GM19238 (cell line): Measurements from ENCODE around the gene USP4.
"Not testable (repeated sequence)": the region's sequence is repeated elsewhere in the genome, so short reads cannot be mapped to it uniquely, and the experiment has no call there.

Source experiments
- DNase-seq: peaks from one replicate; pipeline ENCODE4 v3.0.0; 2011; ENCODE audit warnings: low spot score; ENCODE audit not compliant: insufficient read length

Gene USP4

DNA sequence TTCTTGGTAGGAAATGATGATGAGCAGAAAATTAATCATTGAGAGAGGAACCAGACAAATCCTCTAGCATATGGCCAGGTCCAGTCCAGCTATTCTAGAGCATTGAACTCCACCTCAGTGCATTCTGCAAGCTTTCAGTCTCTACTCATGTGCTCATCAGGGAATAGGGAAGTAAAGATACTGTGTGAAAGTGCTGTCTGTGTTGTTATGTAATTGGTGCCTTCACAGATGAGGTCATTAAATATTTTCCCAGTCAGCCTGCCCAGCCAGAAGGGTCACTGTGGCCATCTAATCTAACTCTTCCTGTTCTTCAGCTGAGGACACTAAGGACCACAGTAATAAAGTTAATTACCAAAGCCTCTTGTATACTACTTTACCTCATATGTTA, 91.0 kb downstream of the USP4 start:
- DNase-seq: no peak

DNA sequence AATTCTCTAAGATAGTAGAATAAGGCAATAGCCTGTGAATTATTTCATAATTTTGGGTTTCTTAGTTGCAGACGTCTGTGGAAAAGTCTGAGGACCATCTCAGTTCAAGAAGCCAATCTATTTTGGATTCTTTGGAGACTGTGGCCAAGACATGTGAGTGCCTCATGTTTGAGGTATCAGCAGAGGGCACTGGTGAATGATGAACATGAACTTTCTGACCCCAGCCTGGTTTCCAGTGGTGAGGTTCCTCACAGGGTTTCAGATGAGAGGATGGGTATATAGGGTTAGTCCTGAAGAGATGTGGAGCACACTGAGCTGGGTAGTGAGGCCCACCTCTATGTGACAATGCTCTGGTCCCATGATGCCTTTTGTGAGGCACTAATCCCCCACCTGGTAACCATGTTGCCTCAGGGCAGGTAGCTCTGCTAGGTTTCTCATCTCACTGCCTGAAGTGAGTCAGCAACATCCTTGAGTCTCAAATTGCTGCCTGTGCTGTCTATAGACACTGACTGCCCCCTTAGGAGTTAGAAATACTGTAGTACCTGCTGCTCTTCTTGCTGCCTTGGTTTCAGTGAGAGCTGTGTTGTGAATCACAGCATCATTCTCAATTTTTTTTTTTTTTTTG, 95.2 kb downstream of the USP4 start:
- no peak for DNase-seq

DNA sequence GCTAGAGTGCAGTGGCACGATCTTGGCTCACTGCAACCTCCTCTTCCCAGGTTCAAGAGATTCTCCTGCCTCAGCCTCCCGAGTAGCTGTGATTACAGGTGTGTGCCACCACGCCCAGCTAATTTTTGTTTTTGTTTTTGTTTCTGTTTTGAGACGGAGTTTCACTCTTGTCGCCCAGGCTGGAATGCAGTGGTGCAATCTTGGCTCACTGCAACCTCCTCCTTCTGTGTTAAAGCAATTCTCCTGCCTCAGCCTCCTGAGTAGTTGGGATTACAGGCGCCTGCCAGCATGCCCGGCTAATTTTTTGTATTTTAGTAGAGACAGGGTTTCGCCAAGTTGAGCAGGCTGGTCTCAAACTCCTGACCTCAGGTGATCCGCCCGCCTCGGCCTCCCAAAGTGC, 99.8 kb downstream of the USP4 start:
- not testable (repeated sequence) for DNase-seq

DNA sequence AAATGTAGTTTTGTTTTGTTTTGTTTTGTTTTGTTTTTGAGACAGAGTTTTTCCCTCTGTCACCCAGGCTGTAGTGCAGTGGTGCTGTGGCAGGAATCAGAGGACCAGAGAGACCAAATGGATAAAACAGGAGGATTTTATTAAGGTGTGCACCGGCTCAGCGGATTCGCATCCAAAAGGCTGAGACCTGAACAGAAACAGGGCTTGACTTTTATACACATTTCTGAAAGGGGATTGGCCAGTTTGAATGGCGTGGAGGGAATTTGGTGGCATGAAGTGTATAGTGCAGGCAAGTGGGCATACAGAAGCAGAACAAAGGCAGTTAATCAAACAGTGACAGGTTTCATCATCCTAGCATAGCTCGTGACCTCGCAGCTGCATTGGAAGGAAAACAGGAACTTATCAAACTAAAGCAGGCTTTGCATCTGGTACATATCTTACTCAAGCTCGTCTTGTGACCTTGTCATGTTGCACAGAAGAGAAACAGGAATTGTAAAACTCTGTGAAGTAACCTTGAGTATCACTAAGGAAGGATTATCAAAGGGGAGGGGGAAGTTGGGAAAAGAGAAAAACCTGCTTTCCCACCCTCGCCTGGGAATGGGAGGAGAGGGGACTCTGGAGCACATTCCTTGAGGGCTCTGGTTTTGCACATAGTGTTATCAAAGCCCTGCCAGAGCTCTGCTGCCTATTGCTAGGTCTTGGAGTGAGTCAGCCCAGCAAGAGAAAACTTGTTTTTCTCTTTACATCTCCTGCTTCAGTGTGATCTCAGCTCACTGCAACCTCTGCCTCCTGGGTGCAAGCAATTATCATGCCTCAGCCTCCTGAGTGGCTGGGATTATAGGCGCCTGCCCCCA, 101.4 kb downstream of the USP4 start:
- no peak for DNase-seq

DNA sequence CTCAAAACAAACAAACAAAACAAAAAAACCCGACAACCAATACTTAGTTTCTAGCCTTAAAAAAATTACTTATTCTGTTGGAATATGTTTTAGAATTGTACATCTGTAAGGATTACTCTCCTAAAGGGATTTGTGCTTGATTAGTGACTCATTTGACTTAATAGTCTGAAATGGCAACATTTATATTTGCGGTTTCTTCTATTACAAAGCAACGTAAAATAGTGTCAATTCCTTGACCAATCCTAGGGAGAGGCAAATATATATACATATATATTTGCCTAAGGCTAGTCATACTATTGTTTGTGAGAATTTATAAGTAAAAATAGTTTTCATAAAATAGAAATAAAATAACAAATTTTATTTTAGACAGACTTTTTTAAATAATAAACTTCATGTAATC, 102.5 kb downstream of the USP4 start:
- no peak for DNase-seq

DNA sequence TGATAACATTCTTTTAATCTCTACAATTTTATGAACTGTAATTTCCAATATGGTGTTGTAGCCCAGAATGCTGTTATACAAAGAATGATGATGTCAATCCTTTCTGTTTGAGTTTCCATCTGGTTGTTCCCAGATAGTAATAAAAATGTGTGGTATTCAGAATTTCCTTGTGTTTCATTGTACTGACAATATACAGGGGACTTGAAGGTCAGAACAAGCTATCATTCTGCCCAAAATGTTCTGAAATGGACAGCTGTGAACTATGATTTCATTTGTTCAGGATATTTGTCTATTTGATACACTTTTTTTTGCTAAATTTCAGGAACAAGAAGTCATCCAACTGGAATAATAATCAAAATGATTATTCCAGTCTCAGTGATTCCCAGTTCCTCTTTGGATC, 103.6 kb downstream of the USP4 start:
- DNase-seq: no peak

DNA sequence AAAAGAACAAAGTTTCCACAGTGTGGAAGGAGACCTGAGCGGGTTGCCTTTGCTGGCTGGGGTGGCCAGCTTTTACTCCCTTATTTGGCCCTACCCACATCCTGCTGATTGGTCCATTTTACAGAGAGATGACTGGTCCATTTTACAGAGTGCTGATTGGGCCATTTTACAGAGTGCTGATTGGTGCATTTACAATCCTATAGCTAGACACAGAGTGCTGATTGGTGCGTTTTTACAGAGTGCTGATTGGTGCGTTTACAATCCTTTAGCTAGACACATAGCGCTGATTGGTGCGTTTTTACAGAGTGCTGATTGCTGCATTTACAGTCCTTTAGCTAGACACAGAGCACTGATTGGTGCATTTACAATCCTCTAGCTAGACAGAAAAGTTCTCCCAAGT, 111.0 kb downstream of the USP4 start:
- not testable (repeated sequence) for DNase-seq
